Gastroesophageal sphincter (tissue), 4 donors: ENCODE data around the gene SF3B2. TPM values are rescaled to one million over a fixed set of nuclear protein-coding genes. Genes with fewer than 3 reads are reported as not detected.

ENCODE experiments used
- ATAC-seq: fragments of 150-250 bp; one replicate; pipeline ENCODE4 v1.9.1; 2016; ENCODE audit warnings: mild to moderate bottlenecking, moderate library complexity
- H3K27ac ChIP-seq, 4 donors: fragments of 200-600 bp; sonication (generic) in 3 of 4; 1 replicate in 3 of 4; 2 replicates in 1 of 4; pipeline ENCODE4 v1.5.1; 2016 to 2019
- H3K27me3 ChIP-seq: fragments of 200-600 bp; sonication (generic); one replicate; pipeline ENCODE4 v1.5.1; 2019
- H3K36me3 ChIP-seq, 2 donors: fragments of 200-600 bp; sonication (generic); one replicate each; pipeline ENCODE4 v1.5.1; 2019; ENCODE audit warnings: control low read depth in 1 of 2
- H3K4me1 ChIP-seq, 3 donors: fragments of 200-600 bp; sonication (generic); 1 replicate in 2 of 3; 2 replicates in 1 of 3; pipeline ENCODE4 v1.5.1; 2016 to 2019; ENCODE audit warnings: control low read depth in 2 of 3
- H3K4me3 ChIP-seq, 2 donors: fragments of 200-600 bp; sonication (generic); one replicate each; pipeline ENCODE4 v1.5.1; 2019; ENCODE audit warnings: mild to moderate bottlenecking in 1 of 2, moderate library complexity in 1 of 2
- H3K9me3 ChIP-seq, 3 donors: fragments of 200-600 bp; sonication (generic); one replicate each; pipeline ENCODE4 v1.5.1; 2017 to 2019; ENCODE audit warnings: control low read depth in 2 of 3
- EP300 ChIP-seq: sonication (generic); formaldehyde crosslinking; IDR thresholded peaks from one replicate; pipeline ENCODE4 v1.6.1; 2017; ENCODE audit warnings: antibody characterized with exemption, mild to moderate bottlenecking
- POLR2A ChIP-seq, 2 donors: fragments of 450-650 bp; IDR thresholded peaks; one replicate each; pipeline ENCODE4 v1.6.1; 2017; ENCODE audit warnings: antibody characterized with exemption in 2 of 2, mild to moderate bottlenecking in 2 of 2, moderate library complexity in 1 of 2
- POLR2AphosphoS5 ChIP-seq: sonication (generic); formaldehyde crosslinking; IDR thresholded peaks from one replicate; pipeline ENCODE4 v1.6.1; 2017; ENCODE audit warnings: antibody characterized with exemption
- WGBS, 2 donors: methylation state at CpG; one replicate each; pipeline ENCODE4 v1.1.5; 2018; ENCODE audit warnings: low coverage in 1 of 2; 5-methylcytosine and 5-hydroxymethylcytosine counted together
- total RNA-seq, 4 donors: library from RNA; depleted of rRNA; stranded (reverse); fragments of >200 nt; gene quantifications; one replicate each; pipeline ENCODE4 v1.1.0, GENCODE V29; 2016
- TF ChIP-seq, protein P1 (sequence below), 4 experiments: fragments of 200-600 bp in 2 of 4; fragments of 450-650 bp in 2 of 4; sonication (generic) in 1 of 4; IDR thresholded peaks; one replicate each; pipeline ENCODE4 v1.5.1; 2017 to 2019; ENCODE audit warnings: antibody characterized with exemption in 4 of 4, mild to moderate bottlenecking in 2 of 4, moderate library complexity in 2 of 4

The SF3B2 gene
- total RNA-seq, 4 donors from 2014 or later, result 113 to 179 (median 160) TPM

DNA sequence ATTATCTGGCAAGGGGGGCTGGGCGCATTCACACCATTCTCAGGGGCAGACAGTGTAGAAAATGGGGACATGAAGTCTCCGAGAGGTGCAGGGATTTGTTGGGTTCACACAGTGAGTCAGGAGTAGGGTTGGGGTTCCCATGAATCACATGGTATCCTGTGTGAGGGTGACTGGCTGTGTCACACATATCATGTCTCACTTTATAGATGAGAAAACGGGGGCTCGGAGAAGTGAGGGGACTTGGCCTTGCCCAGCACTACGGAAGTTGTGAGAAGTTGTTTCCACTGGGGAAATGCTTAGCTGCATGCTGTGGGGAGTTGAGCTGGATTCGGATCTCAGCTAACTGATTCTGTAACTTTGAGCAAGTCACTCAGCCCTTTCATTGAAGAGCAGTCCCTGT is 7.4 kb upstream of the SF3B2 start:
- no peak overlapping the region for H3K27ac ChIP-seq
- WGBS, 2 donors, result 62% methylated on average over 6 of the region's 6 CpGs; no CpG with 5 or more reads in 1 of the 2 donors

DNA sequence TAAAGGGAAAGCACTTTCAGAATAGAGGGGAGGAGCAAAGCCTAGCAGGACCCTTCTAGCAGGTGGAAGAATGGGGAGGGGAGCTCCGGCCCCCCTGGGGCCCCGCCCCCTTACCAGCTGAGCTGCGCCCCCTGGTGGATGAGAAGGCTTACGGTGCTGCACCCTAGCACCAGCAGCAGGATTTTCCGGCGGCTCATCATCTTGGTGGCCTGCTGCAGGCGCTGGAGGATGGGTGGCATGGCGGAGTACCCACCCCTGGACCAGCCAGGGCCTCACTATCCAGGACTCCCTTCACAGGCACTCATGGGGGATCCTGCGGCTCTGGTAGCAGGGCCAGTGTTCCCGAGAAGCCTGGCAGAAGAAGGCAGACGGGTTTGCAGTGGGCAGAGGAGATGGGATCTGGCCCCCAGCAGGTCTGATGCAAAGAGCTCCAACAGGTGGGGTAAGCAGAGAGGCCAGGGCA is 7.0 kb upstream of the SF3B2 start:
- ATAC-seq, result peak; percentile 74
- WGBS, 2 donors, result 73% methylated on average over 2 of the region's 11 CpGs; no CpG with 5 or more reads in 1 of the 2 donors
- no peak for TF ChIP-seq POLR2AphosphoS5
- TF ChIP-seq POLR2A (IDR thresholded peaks at IDR 0.05), result no peak
- TF ChIP-seq EP300, result no peak
- TF ChIP-seq, protein P1, sequence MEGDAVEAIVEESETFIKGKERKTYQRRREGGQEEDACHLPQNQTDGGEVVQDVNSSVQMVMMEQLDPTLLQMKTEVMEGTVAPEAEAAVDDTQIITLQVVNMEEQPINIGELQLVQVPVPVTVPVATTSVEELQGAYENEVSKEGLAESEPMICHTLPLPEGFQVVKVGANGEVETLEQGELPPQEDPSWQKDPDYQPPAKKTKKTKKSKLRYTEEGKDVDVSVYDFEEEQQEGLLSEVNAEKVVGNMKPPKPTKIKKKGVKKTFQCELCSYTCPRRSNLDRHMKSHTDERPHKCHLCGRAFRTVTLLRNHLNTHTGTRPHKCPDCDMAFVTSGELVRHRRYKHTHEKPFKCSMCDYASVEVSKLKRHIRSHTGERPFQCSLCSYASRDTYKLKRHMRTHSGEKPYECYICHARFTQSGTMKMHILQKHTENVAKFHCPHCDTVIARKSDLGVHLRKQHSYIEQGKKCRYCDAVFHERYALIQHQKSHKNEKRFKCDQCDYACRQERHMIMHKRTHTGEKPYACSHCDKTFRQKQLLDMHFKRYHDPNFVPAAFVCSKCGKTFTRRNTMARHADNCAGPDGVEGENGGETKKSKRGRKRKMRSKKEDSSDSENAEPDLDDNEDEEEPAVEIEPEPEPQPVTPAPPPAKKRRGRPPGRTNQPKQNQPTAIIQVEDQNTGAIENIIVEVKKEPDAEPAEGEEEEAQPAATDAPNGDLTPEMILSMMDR (IDR thresholded peaks at IDR 0.05), result peak in 3 of 4 experiments; percentile 73 to 92 (median 84)

More for the DNA sequence above, 7.4 kb upstream of the SF3B2 start:
- no peaks in the 10 kb centered on the region for H3K36me3 ChIP-seq
- ATAC-seq, result no peak
- TF ChIP-seq, protein P1 (IDR thresholded peaks at IDR 0.05), result no peak
- no peak for TF ChIP-seq POLR2AphosphoS5
- no peak for TF ChIP-seq POLR2A (IDR thresholded peaks at IDR 0.05)
- no peak for TF ChIP-seq EP300
- H3K4me3 ChIP-seq, result no peak overlapping the region
- no peaks in the 10 kb centered on the region for H3K9me3 ChIP-seq
- H3K27me3 ChIP-seq, result peaks cover 22% of the 10 kb centered on the region
- peaks cover 0 to 32% (median 18%) of the 10 kb centered on the region in 3 donors for H3K4me1 ChIP-seq

DNA sequence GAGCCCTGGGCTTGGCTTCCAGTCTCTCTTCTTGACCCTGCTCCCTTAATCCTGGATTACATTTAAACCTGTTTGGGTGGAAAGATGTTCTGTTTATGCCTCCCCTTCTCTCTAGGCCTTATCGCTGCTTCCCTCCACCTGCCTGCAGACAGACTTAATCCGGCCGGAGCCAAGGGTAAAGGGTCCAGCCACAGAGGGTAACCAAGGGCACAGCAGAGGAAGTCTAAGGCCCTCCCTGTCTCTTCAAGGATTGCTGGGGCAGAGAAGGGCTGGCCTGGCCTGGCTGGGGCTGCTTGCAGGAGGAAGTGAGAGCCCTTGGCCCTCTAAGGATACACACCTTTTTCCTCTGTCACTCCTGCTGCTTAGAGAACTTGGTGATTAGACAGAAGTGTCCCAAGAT is 5.3 kb upstream of the SF3B2 start:
- H3K4me1 ChIP-seq, result peaks cover 0 to 43% (median 24%) of the 10 kb centered on the region in 3 donors
- peak overlapping the region in 3 of 4 donors; percentile 58 to 80 (median 66) for H3K27ac ChIP-seq
- WGBS, 2 donors, result 83 to 100% methylated on average over 1 to 2 of the region's 3 CpGs
- peaks cover 22% of the 10 kb centered on the region for H3K27me3 ChIP-seq
- ATAC-seq, result no peak
- H3K4me3 ChIP-seq, result no peak overlapping the region
- no peaks in the 10 kb centered on the region for H3K9me3 ChIP-seq
- no peaks in the 10 kb centered on the region for H3K36me3 ChIP-seq
- TF ChIP-seq, protein P1 (IDR thresholded peaks at IDR 0.05), result no peak
- TF ChIP-seq EP300, result no peak
- no peak for TF ChIP-seq POLR2AphosphoS5
- TF ChIP-seq POLR2A (IDR thresholded peaks at IDR 0.05), result no peak

More for the DNA sequence above, 7.0 kb upstream of the SF3B2 start:
- Histone ChIP-seq H3K27ac (no peak overlapping the region), H3K27me3 (peaks cover 22% of the 10 kb centered on the region), H3K4me1 (peaks cover 0 to 32% (median 18%) of the 10 kb centered on the region in 3 donors), H3K4me3 (no peak overlapping the region), H3K9me3 (no peaks in the 10 kb centered on the region), H3K36me3 (no peaks in the 10 kb centered on the region)

DNA sequence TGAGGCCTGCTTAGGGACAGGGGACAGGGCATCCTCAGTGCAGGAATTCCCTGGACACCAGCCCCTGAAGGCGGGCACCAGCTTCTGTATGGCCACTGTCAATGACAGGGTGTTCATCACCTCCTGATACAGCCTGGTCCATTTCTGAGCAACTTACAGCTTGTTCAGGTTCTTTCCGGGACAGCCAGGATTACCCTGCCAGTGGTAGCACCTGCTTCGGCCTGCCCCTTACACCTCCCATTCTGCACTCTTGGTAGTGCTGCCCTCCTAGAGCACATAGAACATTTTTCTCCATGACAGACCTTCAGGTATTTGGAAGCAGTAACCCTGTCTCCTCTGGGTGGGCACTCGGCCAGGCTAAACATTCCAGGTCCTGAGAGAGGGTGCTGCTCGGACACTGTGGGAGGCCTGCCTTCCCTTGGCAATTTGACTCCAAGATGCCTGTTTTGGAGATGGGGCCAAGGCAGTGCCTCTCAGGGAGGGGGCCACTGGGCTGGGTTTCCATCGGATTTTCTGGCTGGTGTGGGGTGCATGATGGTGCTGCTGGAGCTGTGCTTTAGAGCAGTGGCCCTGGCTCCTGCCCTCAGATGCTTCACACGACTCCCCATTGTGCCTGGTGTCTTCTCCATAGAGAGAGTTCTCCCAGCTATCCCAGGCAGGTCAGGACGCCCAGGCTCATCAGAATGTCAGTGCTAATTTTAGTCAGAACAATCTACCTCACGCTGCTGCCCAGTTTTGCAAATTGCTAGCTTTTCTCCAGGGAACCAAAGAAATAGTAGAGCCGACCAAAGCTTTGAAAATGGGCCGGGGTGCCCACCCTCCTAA is 4.4 kb upstream of the SF3B2 start:
- 80% methylated on average over 1 of the region's 11 CpGs; no CpG with 5 or more reads in 1 of the 2 donors for WGBS, 2 donors
- H3K4me1 ChIP-seq, result peaks cover 0 to 45% (median 25%) of the 10 kb centered on the region in 3 donors
- peak overlapping the region in 3 of 4 donors; percentile 58 to 80 (median 66) for H3K27ac ChIP-seq
- no peaks in the 10 kb centered on the region for H3K36me3 ChIP-seq
- H3K27me3 ChIP-seq, result peaks cover 22% of the 10 kb centered on the region
- H3K9me3 ChIP-seq, result no peaks in the 10 kb centered on the region
- TF ChIP-seq, protein P1 (IDR thresholded peaks at IDR 0.05), result no peak
- TF ChIP-seq POLR2AphosphoS5, result no peak
- no peak overlapping the region for H3K4me3 ChIP-seq
- no peak for ATAC-seq
